AG04450 (cell line): ENCODE data around the gene CRTC1. TPM values are rescaled to one million over a fixed set of nuclear protein-coding genes. Genes with fewer than 3 reads are reported as not detected.

Source experiments
- CTCF ChIA-PET: fragments of 300-600, 350-600 bp; formaldehyde crosslinking; extraction: SDS; loops from one replicate; lab custom pipeline; 2022; ENCODE audit warnings: antibody characterized with exemption, inconsistent platforms; lab: Charles Lee
- POLR2A ChIA-PET: fragments of 350-600 bp; formaldehyde crosslinking; extraction: SDS; loops from one replicate; lab custom pipeline; 2021; ENCODE audit warnings: antibody characterized with exemption, inconsistent platforms; lab: Yijun Ruan, JAX
- DNase-seq: peaks from one replicate; pipeline ENCODE4 v3.0.0-alpha.2; 2011; ENCODE audit warnings: low read depth, low spot score
- H3K27ac ChIP-seq: one replicate; pipeline ENCODE4 v1.5.1; 2012; ENCODE audit warnings: low read depth, low read length, control low read depth
- H3K27me3 ChIP-seq: one replicate; pipeline ENCODE4 v1.6.0; 2012; ENCODE audit warnings: low read length; ENCODE audit not compliant: control insufficient read depth, insufficient read depth
- H3K4me3 ChIP-seq: 2 replicates; pipeline ENCODE4 v1.5.1; 2011; ENCODE audit warnings: mild to moderate bottlenecking, low read depth, low read length, control low read depth
- H3K9me3 ChIP-seq: 2 replicates; pipeline ENCODE4 v1.5.1; 2012; ENCODE audit warnings: low read length; ENCODE audit not compliant: control insufficient read depth, insufficient read depth
- CTCF ChIP-seq: IDR thresholded peaks from 2 replicates; pipeline ENCODE4 v1.5.1; 2011; ENCODE audit warnings: low read depth, low read length, control low read depth, inconsistent platforms
- polyA minus RNA-seq: library from RNA; depleted of rRNA, polyadenylated mRNA; stranded (reverse); fragments of >200 nt; gene quantifications from 2 replicates; pipeline ENCODE4 v1.2.3, GENCODE V29; 2011; rRNA and poly(A)+ RNA removed
- polyA plus RNA-seq: library from polyadenylated mRNA; depleted of rRNA; stranded (reverse); fragments of >200 nt; gene quantifications from 2 replicates; pipeline ENCODE4 v1.2.3, GENCODE V29; 2011; rRNA removed

Gene CRTC1
- polyA plus RNA-seq (1.0 and 1.4 TPM in 2 replicates), polyA minus RNA-seq (0.97 and 1.00 TPM in 2 replicates)

- POLR2A ChIA-PET = interaction anchor here (0.6 kb wide), 3 partner anchors 83 to 393 kb away, joined by 3 to 9 read pairs (median 4); no protein-coding TSS in a partner anchor
- CTCF ChIA-PET = no interaction called here
Observed at GRCh38 chr19:18683109-18683957, at the start of gene CRTC1. Gene CRTC1 (plus strand): TSS chr19:18683680. CDS start chr19:18683703, 23 bp downstream.

GRCh38 chr19:18634612-18635297 is 48.7 kb upstream of the CRTC1 start:
- ChIA-PET CTCF (interaction anchor here (1.3 kb wide), 1 partner anchor 212 kb away, joined by 4 read pairs; no protein-coding TSS in a partner anchor), POLR2A (interaction anchor here (0.5 to 0.6 kb wide), 2 partner anchors 167 to 355 kb away, joined by 5 to 7 read pairs; no protein-coding TSS in a partner anchor)
- no peak overlapping the region for H3K27ac ChIP-seq
- no peak for TF ChIP-seq CTCF
- peaks cover 2% of the 10 kb centered on the region for H3K27me3 ChIP-seq
- no peak for DNase-seq
- no peaks in the 10 kb centered on the region; the same call in 1 of the 2 replicates for H3K9me3 ChIP-seq
- no peak overlapping the region for H3K4me3 ChIP-seq

More at GRCh38 chr19:18683109-18683957, at the start of gene CRTC1:
- peak; percentile 10; the same call in 1 of the 2 replicates for TF ChIP-seq CTCF
- Histone ChIP-seq H3K27ac (peak within 1 kb of the TSS; percentile 21), H3K4me3 (peak within 1 kb of the TSS; percentile 78), H3K27me3 (no peaks in the 10 kb centered on the region), H3K9me3 (no peaks in the 10 kb centered on the region)
- peak; percentile 54 for DNase-seq

- no peak for TF ChIP-seq CTCF
- Histone ChIP-seq H3K9me3 (no peaks in the 10 kb centered on the region; the same call in 1 of the 2 replicates), H3K27ac (no peak overlapping the region), H3K4me3 (no peak overlapping the region), H3K27me3 (peaks cover 2% of the 10 kb centered on the region)
- no peak for DNase-seq
- CTCF ChIA-PET = interaction anchor here (1.3 kb wide), 1 partner anchor 211 kb away, joined by 4 read pairs; no protein-coding TSS in a partner anchor
- POLR2A ChIA-PET = no interaction called here
Observed at GRCh38 chr19:18635831-18636182, 47.7 kb upstream of the CRTC1 start.

- ChIA-PET CTCF (no interaction called here), POLR2A (no interaction called here)
- Histone ChIP-seq H3K4me3 (peak overlapping the region; percentile 60), H3K27ac (no peak overlapping the region), H3K27me3 (peaks cover 2% of the 10 kb centered on the region), H3K9me3 (no peaks in the 10 kb centered on the region; the same call in 1 of the 2 replicates)
- peak; percentile 88 for DNase-seq
- no peak for TF ChIP-seq CTCF
Observed at GRCh38 chr19:18636183-18636968, 47.1 kb upstream of the CRTC1 start.
